Body of pancreas (tissue), 4 donors: ENCODE measurements around the gene FABP1.

Experiments used
- CTCF ChIP-seq, 7 experiments: fragments of 450-650 bp in 4 of 7; fragments of 200-600 bp in 3 of 7; sonication (generic) in 3 of 7; IDR thresholded peaks; one replicate each; pipeline ENCODE4 v1.5.1; 2016 to 2019; ENCODE audit warnings: antibody characterized with exemption in 7 of 7
- POLR2A ChIP-seq, 3 donors: fragments of 450-650 bp; IDR thresholded peaks; one replicate each; pipeline ENCODE4 v1.6.1; 2016; ENCODE audit warnings: antibody characterized with exemption in 3 of 3, mild to moderate bottlenecking in 2 of 3

- TF ChIP-seq CTCF (IDR thresholded peaks at IDR 0.05) (no peak), POLR2A (IDR thresholded peaks at IDR 0.05) (no peak)
Observed at GRCh38 chr2:88121678-88122077, 6.2 kb downstream of the FABP1 start.
